ENCODE data around the gene FGF14. TPM values are rescaled to one million over a fixed set of nuclear protein-coding genes. Genes with fewer than 3 reads are reported as not detected.

The FGF14 gene
- total RNA-seq, 1 experiment from 2014 or later = 0.22 TPM

DNA sequence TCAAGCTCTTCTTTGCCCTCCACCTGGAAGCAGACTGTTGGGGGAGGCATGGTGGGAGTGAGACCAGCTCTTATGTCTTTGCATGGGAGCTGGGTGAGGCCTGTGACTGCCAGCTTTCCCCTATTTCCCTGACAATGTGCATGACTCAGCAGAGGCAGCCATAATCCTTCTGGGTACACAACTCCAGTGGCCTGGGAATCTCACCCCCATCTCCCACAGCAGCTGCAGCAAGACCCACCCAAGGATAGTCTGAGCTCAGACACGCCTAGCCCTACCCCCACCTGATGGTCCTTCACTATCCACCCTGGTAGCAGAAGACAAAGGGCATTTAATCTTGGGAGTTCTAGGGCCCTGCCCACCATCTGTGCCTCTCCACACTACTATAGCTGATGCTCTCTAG is 41.4 kb upstream of the FGF14 start:
- Histone ChIP-seq H3K23me2 (ENCODE audit: insufficient read length, low read depth, low read length, poor library complexity, severe bottlenecking) (no peaks in the 10 kb centered on the region), H2BK120ac (ENCODE audit: low read depth, low read length, poor library complexity, severe bottlenecking) (no peak overlapping the region), H3K18ac (ENCODE audit: insufficient read length, low read depth, low read length) (no peak overlapping the region), H2BK20ac (ENCODE audit: low read depth, low read length, poor library complexity, severe bottlenecking) (no peak overlapping the region), H4K8ac (replicated peaks; ENCODE audit: insufficient read length, low read depth, low read length) (peak overlapping the region; percentile 92), H4K91ac (ENCODE audit: insufficient read length, low read depth, low read length) (no peak overlapping the region), H3K27me3 (ENCODE audit: insufficient read depth, low read length) (no peaks in the 10 kb centered on the region), H4K20me1 (ENCODE audit: control insufficient read depth, insufficient read depth, insufficient read length) (no peaks in the 10 kb centered on the region), H2AK5ac (ENCODE audit: insufficient read length, low read length) (no peak overlapping the region), H3K9me3 (ENCODE audit: control insufficient read depth, low read depth, low read length) (no peaks in the 10 kb centered on the region), H3K79me2 (ENCODE audit: insufficient read depth, low read length) (no peaks in the 10 kb centered on the region), H2BK12ac (ENCODE audit: insufficient read length, low read depth, low read length) (no peak overlapping the region), H3K56ac (ENCODE audit: insufficient read length, low read depth, low read length) (no peak overlapping the region), H2BK15ac (ENCODE audit: low read depth, low read length) (no peak overlapping the region), H3K4me2 (ENCODE audit: insufficient read depth, insufficient read length, low read length) (no peak overlapping the region), H3K4ac (ENCODE audit: low read depth, low read length) (no peak overlapping the region), H3T11ph (ENCODE audit: low read length) (no peak overlapping the region), H2BK5ac (ENCODE audit: insufficient read length, low read length) (no peak overlapping the region), H3K23ac (ENCODE audit: insufficient read length, low read depth, low read length) (no peak overlapping the region), H3K79me1 (ENCODE audit: insufficient read depth, low read depth, low read length, poor library complexity, severe bottlenecking) (no peaks in the 10 kb centered on the region), H3K9ac (ENCODE audit: extremely low read depth, insufficient read length, low read length) (no peak overlapping the region), H3K14ac (ENCODE audit: insufficient read depth, low read length) (no peak overlapping the region), H3K4me1 (ENCODE audit: insufficient read depth, low read length) (no peaks in the 10 kb centered on the region), H4K5ac (ENCODE audit: insufficient read length, low read depth, low read length) (no peak overlapping the region), H2AFZ (ENCODE audit: low read length) (no peak overlapping the region), H3K27ac (ENCODE audit: insufficient read length, low read depth, low read length) (no peak overlapping the region)
- whole genome bisulfite sequencing (ENCODE audit: extremely low coverage, insufficient read length, low lambda C conversion rate) = no CpG with 5 or more reads among the region's 1 CpG
- no peak for DNase-seq
- Mint-ChIP-seq H3K9me3 (peaks cover 0 to 11% of the 10 kb centered on the region in 2 experiments; a peak in 4 of 5 replicates), H3K4me3 (no peak overlapping the region), H3K27me3 (ENCODE audit: low read depth) (peaks cover 3% of the 10 kb centered on the region; the same call in 1 of the 2 replicates), H3K27ac (peak overlapping the region in 1 of 3 experiments; percentile 59; a peak in 1 of 7 replicates), H3K4me1 (peaks cover 11 to 19% of the 10 kb centered on the region in 2 experiments), H3K36me3 (ENCODE audit: insufficient read depth in 1 of 3, low read depth in 3 of 3) (peaks cover 0 to 7% (median 5%) of the 10 kb centered on the region in 3 experiments; a peak in 2 of 7 replicates)
- TF ChIP-seq, protein P1, sequence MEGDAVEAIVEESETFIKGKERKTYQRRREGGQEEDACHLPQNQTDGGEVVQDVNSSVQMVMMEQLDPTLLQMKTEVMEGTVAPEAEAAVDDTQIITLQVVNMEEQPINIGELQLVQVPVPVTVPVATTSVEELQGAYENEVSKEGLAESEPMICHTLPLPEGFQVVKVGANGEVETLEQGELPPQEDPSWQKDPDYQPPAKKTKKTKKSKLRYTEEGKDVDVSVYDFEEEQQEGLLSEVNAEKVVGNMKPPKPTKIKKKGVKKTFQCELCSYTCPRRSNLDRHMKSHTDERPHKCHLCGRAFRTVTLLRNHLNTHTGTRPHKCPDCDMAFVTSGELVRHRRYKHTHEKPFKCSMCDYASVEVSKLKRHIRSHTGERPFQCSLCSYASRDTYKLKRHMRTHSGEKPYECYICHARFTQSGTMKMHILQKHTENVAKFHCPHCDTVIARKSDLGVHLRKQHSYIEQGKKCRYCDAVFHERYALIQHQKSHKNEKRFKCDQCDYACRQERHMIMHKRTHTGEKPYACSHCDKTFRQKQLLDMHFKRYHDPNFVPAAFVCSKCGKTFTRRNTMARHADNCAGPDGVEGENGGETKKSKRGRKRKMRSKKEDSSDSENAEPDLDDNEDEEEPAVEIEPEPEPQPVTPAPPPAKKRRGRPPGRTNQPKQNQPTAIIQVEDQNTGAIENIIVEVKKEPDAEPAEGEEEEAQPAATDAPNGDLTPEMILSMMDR (conservative IDR thresholded peaks at IDR 0.05) = no peak

All from H9 (cell line).